BJ (cell line): Measurements from ENCODE around the gene NAA50. TPM values are rescaled to one million over a fixed set of nuclear protein-coding genes. Genes with fewer than 3 reads are reported as not detected.

Experiments used
- CTCF ChIA-PET: fragments of 350-600 bp; formaldehyde crosslinking; extraction: SDS; loops from one replicate; lab custom pipeline; 2021; ENCODE audit warnings: antibody characterized with exemption, inconsistent platforms; lab: Yijun Ruan, JAX
- POLR2A ChIA-PET: fragments of 300-600 bp; sonication (Branson Sonifier 250); formaldehyde crosslinking; extraction: SDS; loops from one replicate; lab custom pipeline; 2021; ENCODE audit warnings: antibody characterized with exemption; lab: Charles Lee
- DNase-seq: peaks from one replicate; pipeline ENCODE4 v3.0.0-alpha.2; 2011; ENCODE audit warnings: low read depth
- H3K27me3 ChIP-seq: 2 replicates; pipeline ENCODE4 v1.6.0; 2011; ENCODE audit warnings: low read length; ENCODE audit not compliant: control insufficient read depth, insufficient read depth
- H3K36me3 ChIP-seq: 2 replicates; pipeline ENCODE4 v1.5.1; 2011; ENCODE audit warnings: low read length; ENCODE audit not compliant: control insufficient read depth, insufficient read depth
- H3K4me3 ChIP-seq: 2 replicates; pipeline ENCODE4 v1.5.1; 2011; ENCODE audit warnings: low read depth, mild to moderate bottlenecking, control low read depth, low read length
- polyA plus RNA-seq: library from polyadenylated mRNA; depleted of rRNA; stranded (reverse); fragments of >200 nt; gene quantifications from 2 replicates; pipeline ENCODE4 v1.2.3, GENCODE V29; 2011
- TF ChIP-seq, protein P1 (sequence below): IDR thresholded peaks from 2 replicates; pipeline ENCODE4 v1.5.1; 2011; ENCODE audit warnings: low read depth, mild to moderate bottlenecking, control low read depth, inconsistent platforms, low read length, moderate library complexity; ENCODE audit not compliant: insufficient read depth

NAA50 gene
- polyA plus RNA-seq, 1 experiment: 32.0 TPM

DNA sequence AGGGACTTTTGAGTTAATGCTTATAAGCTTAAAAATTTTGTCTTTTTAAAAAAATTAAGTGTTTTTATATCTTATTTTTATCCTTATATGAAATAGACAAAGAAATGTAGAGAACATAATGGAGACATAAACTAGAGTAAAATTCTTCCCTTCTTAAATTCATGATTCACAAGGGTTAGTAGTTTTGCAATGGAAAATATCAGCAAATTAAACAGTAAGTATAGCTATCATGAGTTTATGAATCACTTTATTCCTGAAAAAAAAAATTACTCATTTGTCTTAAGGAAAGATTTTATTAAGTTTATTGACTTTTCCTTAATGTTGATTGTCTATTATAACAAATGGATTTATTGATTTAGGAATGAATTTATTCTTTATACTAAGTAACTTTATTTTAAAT is 5.1 kb upstream of the NAA50 start:
- TF ChIP-seq, protein P1, sequence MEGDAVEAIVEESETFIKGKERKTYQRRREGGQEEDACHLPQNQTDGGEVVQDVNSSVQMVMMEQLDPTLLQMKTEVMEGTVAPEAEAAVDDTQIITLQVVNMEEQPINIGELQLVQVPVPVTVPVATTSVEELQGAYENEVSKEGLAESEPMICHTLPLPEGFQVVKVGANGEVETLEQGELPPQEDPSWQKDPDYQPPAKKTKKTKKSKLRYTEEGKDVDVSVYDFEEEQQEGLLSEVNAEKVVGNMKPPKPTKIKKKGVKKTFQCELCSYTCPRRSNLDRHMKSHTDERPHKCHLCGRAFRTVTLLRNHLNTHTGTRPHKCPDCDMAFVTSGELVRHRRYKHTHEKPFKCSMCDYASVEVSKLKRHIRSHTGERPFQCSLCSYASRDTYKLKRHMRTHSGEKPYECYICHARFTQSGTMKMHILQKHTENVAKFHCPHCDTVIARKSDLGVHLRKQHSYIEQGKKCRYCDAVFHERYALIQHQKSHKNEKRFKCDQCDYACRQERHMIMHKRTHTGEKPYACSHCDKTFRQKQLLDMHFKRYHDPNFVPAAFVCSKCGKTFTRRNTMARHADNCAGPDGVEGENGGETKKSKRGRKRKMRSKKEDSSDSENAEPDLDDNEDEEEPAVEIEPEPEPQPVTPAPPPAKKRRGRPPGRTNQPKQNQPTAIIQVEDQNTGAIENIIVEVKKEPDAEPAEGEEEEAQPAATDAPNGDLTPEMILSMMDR: no peak

DNA sequence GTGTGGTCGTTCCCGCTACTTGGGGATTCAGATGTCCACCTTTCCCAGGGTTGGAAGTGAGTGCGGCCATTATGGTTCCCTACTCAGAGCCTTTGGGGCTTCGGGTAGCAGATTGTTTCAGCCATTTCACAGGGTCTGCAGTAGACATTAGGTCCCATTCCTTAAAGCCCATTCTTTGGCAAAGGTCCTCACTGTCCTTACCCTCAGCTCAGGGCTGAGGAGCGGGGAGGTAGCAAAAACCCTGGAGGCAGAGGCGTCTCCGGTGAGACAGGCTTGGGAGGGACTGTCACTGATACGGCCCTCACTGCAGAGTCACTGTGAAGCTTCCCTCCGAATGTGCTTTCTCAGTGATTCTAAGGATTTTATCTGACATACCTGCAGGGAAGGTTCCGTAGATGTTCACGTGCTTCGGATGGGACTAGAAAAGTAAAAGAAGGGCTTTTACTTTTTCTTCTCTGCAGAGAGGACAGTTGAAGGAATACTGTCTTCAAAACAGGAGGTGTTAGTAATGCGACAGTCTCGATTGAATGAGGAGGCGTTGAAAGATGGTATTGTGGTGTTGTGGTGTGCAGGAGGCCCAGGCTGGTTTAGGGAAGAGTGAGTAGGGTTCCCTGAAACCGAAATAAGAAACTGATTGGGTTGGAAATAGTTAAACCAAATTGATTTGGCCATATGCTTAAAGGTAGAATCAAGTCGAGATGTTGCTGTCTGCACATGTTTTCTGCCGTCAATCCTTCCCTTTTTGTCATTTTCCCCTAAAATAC is 1.4 kb upstream of the NAA50 start:
- ChIA-PET CTCF (interaction anchor here (0.9 to 4.1 kb wide), 4 partner anchors 10 to 347 kb away, joined by 3 to 29 read pairs (median 4); no protein-coding TSS in a partner anchor), POLR2A (interaction anchor here (0.6 kb wide), 1 partner anchor 1010 kb away, joined by 3 read pairs; no protein-coding TSS in a partner anchor)
- no peak for DNase-seq
- Histone ChIP-seq H3K36me3 (no peaks in the 10 kb centered on the region), H3K4me3 (peak overlapping the region; percentile 87), H3K27me3 (no peaks in the 10 kb centered on the region)
- TF ChIP-seq, protein P1: no peak

More for the DNA sequence above, 5.1 kb upstream of the NAA50 start:
- CTCF ChIA-PET: interaction anchor here (1.0 kb wide), 1 partner anchor 162 kb away, joined by 3 read pairs; no protein-coding TSS in a partner anchor
- H3K4me3 ChIP-seq: no peak overlapping the region
- no peak for DNase-seq
- no peaks in the 10 kb centered on the region for H3K27me3 ChIP-seq
- no peaks in the 10 kb centered on the region for H3K36me3 ChIP-seq
- POLR2A ChIA-PET: no interaction called here

DNA sequence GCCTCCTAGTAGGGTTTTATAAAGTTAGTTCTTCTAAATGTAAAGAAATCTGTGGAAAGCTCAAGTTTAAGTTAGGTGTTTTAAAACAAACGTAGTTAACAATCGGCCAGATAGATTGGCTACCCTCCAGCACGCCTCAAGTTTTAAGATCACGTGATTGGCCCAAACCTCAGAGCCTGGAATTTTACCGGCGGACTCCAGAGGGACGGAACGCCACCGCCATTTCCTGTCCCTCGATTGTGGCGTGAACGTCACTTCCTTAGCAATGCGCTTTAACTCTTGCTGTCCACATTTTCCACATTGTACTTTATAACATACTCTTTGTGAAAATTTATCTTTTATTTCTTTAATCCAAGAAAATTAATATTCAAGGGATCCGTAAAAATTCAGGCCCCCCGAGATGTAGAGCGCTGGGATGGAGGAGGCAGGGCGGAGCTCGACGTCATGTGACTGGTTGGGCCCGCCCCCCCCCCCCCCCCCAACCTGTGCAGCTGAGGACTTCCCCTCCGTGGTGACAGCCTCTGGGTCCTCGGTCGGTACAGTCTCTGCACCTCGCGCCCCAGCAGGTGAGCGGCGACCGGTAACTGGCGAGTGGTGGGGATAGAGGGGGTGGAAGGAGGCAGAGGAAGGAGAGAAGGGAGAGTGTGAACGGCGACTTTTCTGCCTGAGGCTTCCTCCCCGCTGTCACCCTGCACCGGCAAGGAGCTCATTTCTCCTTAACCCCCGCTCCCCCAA is 666 bp upstream of the NAA50 start, which contains the start of gene ATP6V1A:
TSS of gene ATP6V1A (plus strand) at position 488 of the 735 bp plus-strand sequence. CDS start 31,719 bp downstream, outside the sequence.
- peak; percentile 65 for DNase-seq
- Histone ChIP-seq H3K36me3 (no peaks in the 10 kb centered on the region), H3K4me3 (peak within 1 kb of the TSS; percentile 87), H3K27me3 (no peaks in the 10 kb centered on the region)
- POLR2A ChIA-PET: interaction anchor here (0.6 kb wide), 2 partner anchors 646 to 1009 kb away, joined by 3 to 15 read pairs; no protein-coding TSS in a partner anchor
- TF ChIP-seq, protein P1: no peak
- CTCF ChIA-PET: interaction anchor here (0.9 to 4.1 kb wide), 5 partner anchors 11 to 348 kb away, joined by 3 to 29 read pairs (median 3); no protein-coding TSS in a partner anchor

DNA sequence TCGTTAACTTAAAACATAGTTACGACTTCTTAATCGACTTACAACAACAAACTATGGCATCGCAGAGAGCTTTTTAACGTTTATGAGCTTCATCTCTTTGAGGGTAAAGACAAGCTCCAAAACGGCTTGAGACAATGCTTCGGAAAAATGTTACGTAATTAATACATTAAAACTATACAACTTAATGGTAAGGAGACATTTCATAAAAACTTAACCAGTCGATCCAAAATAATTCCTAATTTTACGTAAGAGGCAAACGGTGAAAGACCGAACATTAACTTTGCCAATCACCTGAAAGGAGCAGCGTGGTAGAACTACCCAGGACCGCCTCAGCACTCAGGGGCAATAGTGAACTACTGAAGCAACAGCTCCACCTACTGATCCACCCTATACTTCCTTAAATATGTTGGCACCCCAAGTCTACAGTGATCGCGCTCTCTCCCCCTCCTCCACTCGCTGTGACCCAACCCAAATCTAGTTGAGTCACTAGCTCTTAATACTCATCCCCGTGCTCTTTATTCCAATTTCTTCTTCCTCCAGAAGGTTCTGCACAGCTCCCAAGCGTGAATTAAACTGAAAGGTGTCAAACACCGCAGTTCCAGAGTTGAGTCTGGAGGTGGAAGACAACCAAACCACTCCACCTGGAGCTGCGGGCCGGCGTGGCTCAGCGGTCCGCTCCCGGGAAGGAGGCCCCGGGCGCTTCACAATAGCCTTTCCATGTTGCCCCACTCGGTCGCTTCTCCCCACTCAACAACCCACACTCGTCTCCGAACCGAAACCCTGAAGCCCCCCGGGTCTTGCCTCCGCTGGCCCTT is 901 bp downstream of the NAA50 start:
- CTCF ChIA-PET: interaction anchor here (0.6 to 4.1 kb wide), 25 partner anchors 9 to 529 kb away, joined by 3 to 29 read pairs (median 4); partner anchors contain the start of gene GRAMD1C
- Histone ChIP-seq H3K36me3 (no peaks in the 10 kb centered on the region), H3K27me3 (no peaks in the 10 kb centered on the region), H3K4me3 (peak overlapping the region; percentile 87)
- peak; percentile 62 for DNase-seq
- TF ChIP-seq, protein P1: peak; percentile 68
- POLR2A ChIA-PET: interaction anchor here (0.6 to 0.9 kb wide), 4 partner anchors 38 to 230 kb away, joined by 3 to 5 read pairs (median 4); partner anchors contain the start of gene SPICE1
